GM18951 (cell line): ENCODE data around the gene GOLGA8M.
"Not testable (repeated sequence)": the region's sequence is repeated elsewhere in the genome, so short reads cannot be mapped to it uniquely, and the experiment has no call there.

Experiments
- in situ Hi-C: fragments of 300-500 bp; cut with MboI; formaldehyde crosslinking; loops from one replicate; pipeline ENCODE4 v1.12.0; 2022; ENCODE audit warnings: low sequenced_read_pairs, mixed read lengths, inconsistent platforms; ENCODE audit not compliant: unreplicated experiment

The GOLGA8M gene

GRCh38 chr15:28666402-28666801 lies 45.8 kb downstream of the GOLGA8M start:
- in situ Hi-C loops: loop anchor here (10.0 kb wide), 1 partner anchor 462 kb away; no protein-coding TSS in a partner anchor

GRCh38 chr15:28664575-28664974 lies 47.6 kb downstream of the GOLGA8M start:
- in situ Hi-C loops: loop anchor here (10.0 kb wide), 1 partner anchor 460 kb away; no protein-coding TSS in a partner anchor

GRCh38 chr15:28663717-28664116 lies 48.5 kb downstream of the GOLGA8M start:
- in situ Hi-C loops: loop anchor here (10.0 kb wide), 1 partner anchor 459 kb away; no protein-coding TSS in a partner anchor

GRCh38 chr15:28660750-28661149 lies 51.5 kb downstream of the GOLGA8M start:
- in situ Hi-C loops: loop anchor here (10.0 kb wide), 1 partner anchor 456 kb away; no protein-coding TSS in a partner anchor

GRCh38 chr15:28656018-28656360 lies 56.2 kb downstream of the GOLGA8M start:
- in situ Hi-C loops: not testable (repeated sequence)

GRCh38 chr15:28655329-28656017 lies 56.7 kb downstream of the GOLGA8M start:
- in situ Hi-C loops: not testable (repeated sequence)

- in situ Hi-C loops: not testable (repeated sequence)
These were observed 58.0 kb downstream of the GOLGA8M start for GRCh38 chr15:28654194-28654593.

- in situ Hi-C loops: not testable (repeated sequence)
These were observed 59.7 kb downstream of the GOLGA8M start for GRCh38 chr15:28652538-28652937.
